Stimulated activated CD4-positive, alpha-beta T cell treated with anti-CD3 and anti-CD28 coated beads, Interleukin-4, amount 100 ng/mL, for 24 hours (primary cell): ENCODE measurements around the gene COA1.
"Not testable (repeated sequence)": the region's sequence is repeated elsewhere in the genome, so short reads cannot be mapped to it uniquely, and the experiment has no call there.

Experiments used
- DNase-seq: peaks from one replicate; pipeline ENCODE4 v3.0.0-alpha.2; 2020

The COA1 gene

GRCh38 chr7:43687866-43688265 lies 41.5 kb downstream of the COA1 start:
- DNase-seq: not testable (repeated sequence)

- DNase-seq: no peak
These were observed 42.3 kb downstream of the COA1 start for GRCh38 chr7:43686991-43687390.

- no peak for DNase-seq
These were observed 48.6 kb downstream of the COA1 start for GRCh38 chr7:43680736-43681135.

- no peak for DNase-seq
These were observed 49.9 kb downstream of the COA1 start for GRCh38 chr7:43679210-43680068.

GRCh38 chr7:43678315-43678714 lies 51.0 kb downstream of the COA1 start:
- no peak for DNase-seq

- no peak for DNase-seq
These were observed 51.5 kb downstream of the COA1 start for GRCh38 chr7:43677864-43678263.

GRCh38 chr7:43674559-43675436 lies 54.5 kb downstream of the COA1 start:
- no peak for DNase-seq

- not testable (repeated sequence) for DNase-seq
These were observed 55.9 kb downstream of the COA1 start for GRCh38 chr7:43673243-43673976.

GRCh38 chr7:43671521-43671920 lies 57.8 kb downstream of the COA1 start:
- DNase-seq: no peak

GRCh38 chr7:43669286-43670081 lies 59.8 kb downstream of the COA1 start:
- DNase-seq: peak; percentile 87

GRCh38 chr7:43668035-43668434 lies 61.3 kb downstream of the COA1 start:
- DNase-seq: no peak

GRCh38 chr7:43666938-43667337 lies 62.4 kb downstream of the COA1 start:
- no peak for DNase-seq

- DNase-seq: no peak
These were observed 64.6 kb downstream of the COA1 start for GRCh38 chr7:43664681-43665080.

GRCh38 chr7:43660141-43660540 lies 69.2 kb downstream of the COA1 start:
- DNase-seq: no peak

- DNase-seq: no peak
These were observed 69.8 kb downstream of the COA1 start for GRCh38 chr7:43659549-43659896.

- peak; percentile 55 for DNase-seq
These were observed 70.4 kb downstream of the COA1 start for GRCh38 chr7:43658718-43659548.

GRCh38 chr7:43656997-43657396 lies 72.3 kb downstream of the COA1 start:
- no peak for DNase-seq

- DNase-seq: no peak
These were observed 73.7 kb downstream of the COA1 start for GRCh38 chr7:43655584-43655983.

GRCh38 chr7:43653891-43654504 lies 75.3 kb downstream of the COA1 start:
- no peak for DNase-seq

- no peak for DNase-seq
These were observed 75.9 kb downstream of the COA1 start for GRCh38 chr7:43653466-43653865.

GRCh38 chr7:43652364-43652763 lies 77.0 kb downstream of the COA1 start:
- no peak for DNase-seq
